ENCODE data around the gene APBB2. TPM values are rescaled to one million over a fixed set of nuclear protein-coding genes. Genes with fewer than 3 reads are reported as not detected.
A peak's percentile ranks its signal among the peaks of the same experiment; 100 is the strongest.

APBB2 gene
- polyA plus RNA-seq, 3 donors: 0.15 to 0.33 TPM; not detected in 1

DNA sequence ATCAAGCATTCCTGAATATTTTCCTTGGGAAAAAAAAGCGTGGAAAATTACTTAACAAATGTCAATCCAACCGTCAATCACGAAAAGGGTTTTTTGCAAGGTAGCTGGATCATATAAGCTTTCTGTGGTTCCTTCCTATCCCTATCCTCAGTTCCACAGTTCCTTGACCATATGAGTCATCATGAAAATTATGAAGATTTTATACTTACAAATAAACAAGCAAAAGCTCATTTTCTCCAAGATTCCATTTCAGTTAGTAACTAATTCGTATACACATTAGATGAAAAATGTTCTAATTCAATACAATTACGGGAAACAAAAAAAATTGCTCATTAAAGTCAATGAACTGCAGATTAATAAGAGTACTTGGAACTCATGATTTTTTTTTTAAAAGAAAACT, 235.8 kb downstream of the APBB2 start:
- no peaks in the 10 kb centered on the region for H4K20me1 ChIP-seq (ENCODE audit: insufficient read depth, low read length)
- H3K4me2 ChIP-seq (replicated peaks; ENCODE audit: extremely low read depth, low read length, poor library complexity, severe bottlenecking): no peak overlapping the region
- no peak for DNase-seq
- H3K27ac ChIP-seq (ENCODE audit: low read depth in 1 of 2, low read length in 2 of 2): no peak overlapping the region
- WGBS (ENCODE audit: insufficient coverage): no CpG with 5 or more reads among the region's 5 CpGs
- no peaks in the 10 kb centered on the region for H3K9me3 ChIP-seq (replicated peaks in 1 of 2; ENCODE audit: control insufficient read depth in 1 of 2, insufficient read depth in 1 of 2, low read length in 2 of 2)
- H3K4me3 ChIP-seq (replicated peaks in 1 of 3; ENCODE audit: low read depth in 2 of 3, low read length in 3 of 3): no peak overlapping the region
- no peak for TF ChIP-seq CTCF (IDR thresholded peaks at IDR 0.05)
- intact Hi-C loops (cut with micrococcal nuclease): loop anchor here (5.0 to 10.0 kb wide), 2 partner anchors 234 to 236 kb away; partner anchors contain the start of gene APBB2 (in 2 of the 2)
- H3K9me3 Mint-ChIP-seq: peaks cover 0 to 4% (median 0%) of the 10 kb centered on the region in 7 donors
- no peaks in the 10 kb centered on the region for H3K36me3 ChIP-seq (replicated peaks in 1 of 2; ENCODE audit: control insufficient read depth in 1 of 2, insufficient read depth in 2 of 2, low read length in 2 of 2)
- no peaks in the 10 kb centered on the region for H3K27me3 ChIP-seq (ENCODE audit: control insufficient read depth in 2 of 2, insufficient read depth in 2 of 2, low read length in 2 of 2)
- peaks cover 2% of the 10 kb centered on the region for H3K4me1 Mint-ChIP-seq
- H3K79me2 ChIP-seq (ENCODE audit: insufficient read depth, low read length): no peaks in the 10 kb centered on the region
- H3K4me1 ChIP-seq (ENCODE audit: control insufficient read depth in 1 of 2, insufficient read depth in 2 of 2, low read length in 2 of 2): no peaks in the 10 kb centered on the region
- no peak overlapping the region for H2AFZ ChIP-seq (ENCODE audit: insufficient read depth, low read depth, low read length, poor library complexity, severe bottlenecking)
- H3K27me3 Mint-ChIP-seq (ENCODE audit: low read depth in 3 of 3): peaks cover 0 to 5% (median 0%) of the 10 kb centered on the region in 3 donors
- H3K27ac Mint-ChIP-seq: no peak overlapping the region
- no peak overlapping the region for H3K4me3 Mint-ChIP-seq
- no peak overlapping the region for H3K9ac ChIP-seq (ENCODE audit: insufficient read depth, low read length, poor library complexity, severe bottlenecking)
- H3K36me3 Mint-ChIP-seq: no peaks in the 10 kb centered on the region

DNA sequence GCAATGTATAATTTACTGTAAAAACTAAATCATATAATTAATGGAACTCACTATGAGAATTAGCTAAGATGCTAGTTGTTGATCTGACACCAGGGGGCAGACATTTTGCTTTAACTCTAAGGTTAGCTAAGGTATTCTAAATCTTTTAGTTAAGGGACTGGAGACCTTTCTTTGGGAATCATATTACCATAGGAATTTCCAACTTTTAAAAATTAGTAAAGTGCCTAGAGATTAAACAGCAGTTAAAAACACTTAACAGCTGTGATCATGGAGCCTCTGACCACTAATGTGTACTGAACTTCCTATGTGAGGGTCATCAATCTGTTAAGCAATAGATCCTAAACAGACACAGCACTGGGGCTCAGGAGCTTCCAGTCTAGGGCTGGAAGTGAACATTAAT, 238.0 kb downstream of the APBB2 start:
- Histone ChIP-seq H3K79me2 (ENCODE audit: insufficient read depth, low read length) (no peaks in the 10 kb centered on the region), H4K20me1 (ENCODE audit: insufficient read depth, low read length) (no peaks in the 10 kb centered on the region), H3K4me3 (replicated peaks in 1 of 3; ENCODE audit: low read depth in 2 of 3, low read length in 3 of 3) (no peak overlapping the region), H2AFZ (ENCODE audit: insufficient read depth, low read depth, low read length, poor library complexity, severe bottlenecking) (no peak overlapping the region), H3K4me1 (ENCODE audit: control insufficient read depth in 1 of 2, insufficient read depth in 2 of 2, low read length in 2 of 2) (no peaks in the 10 kb centered on the region), H3K9ac (ENCODE audit: insufficient read depth, low read length, poor library complexity, severe bottlenecking) (no peak overlapping the region), H3K27ac (ENCODE audit: low read depth in 1 of 2, low read length in 2 of 2) (no peak overlapping the region), H3K27me3 (ENCODE audit: control insufficient read depth in 2 of 2, insufficient read depth in 2 of 2, low read length in 2 of 2) (no peaks in the 10 kb centered on the region), H3K9me3 (replicated peaks in 1 of 2; ENCODE audit: control insufficient read depth in 1 of 2, insufficient read depth in 1 of 2, low read length in 2 of 2) (no peaks in the 10 kb centered on the region), H3K36me3 (replicated peaks in 1 of 2; ENCODE audit: control insufficient read depth in 1 of 2, insufficient read depth in 2 of 2, low read length in 2 of 2) (no peaks in the 10 kb centered on the region), H3K4me2 (replicated peaks; ENCODE audit: extremely low read depth, low read length, poor library complexity, severe bottlenecking) (no peak overlapping the region)
- TF ChIP-seq CTCF (IDR thresholded peaks at IDR 0.05): peak; percentile 79
- Mint-ChIP-seq H3K36me3 (no peaks in the 10 kb centered on the region), H3K4me3 (no peak overlapping the region), H3K4me1 (peaks cover 2% of the 10 kb centered on the region), H3K27ac (no peak overlapping the region), H3K9me3 (peaks cover 0 to 4% (median 0%) of the 10 kb centered on the region in 7 donors), H3K27me3 (ENCODE audit: low read depth in 3 of 3) (peaks cover 0 to 5% (median 0%) of the 10 kb centered on the region in 3 donors)
- peak in 2 of 3 donors; percentile 25 to 44 for DNase-seq
- intact Hi-C loops (cut with micrococcal nuclease): loop anchor here (5.0 to 10.0 kb wide), 2 partner anchors 236 to 238 kb away; partner anchors contain the start of gene APBB2 (in 2 of the 2)
